NOMO-1 treated with DMSO at 0.1 percent for 48 hours (cell line): ENCODE data around the gene SERPINF2.
A peak's percentile ranks its signal among the peaks of the same experiment; 100 is the strongest.
"Not testable (repeated sequence)": the region's sequence is repeated elsewhere in the genome, so short reads cannot be mapped to it uniquely, and the experiment has no call there.

Source experiments
- DNase-seq: peaks from one replicate; lab custom pipeline; 2025; ENCODE audit not compliant: unreplicated experiment; lab: John Stamatoyannopoulos, UW

Gene SERPINF2

DNA sequence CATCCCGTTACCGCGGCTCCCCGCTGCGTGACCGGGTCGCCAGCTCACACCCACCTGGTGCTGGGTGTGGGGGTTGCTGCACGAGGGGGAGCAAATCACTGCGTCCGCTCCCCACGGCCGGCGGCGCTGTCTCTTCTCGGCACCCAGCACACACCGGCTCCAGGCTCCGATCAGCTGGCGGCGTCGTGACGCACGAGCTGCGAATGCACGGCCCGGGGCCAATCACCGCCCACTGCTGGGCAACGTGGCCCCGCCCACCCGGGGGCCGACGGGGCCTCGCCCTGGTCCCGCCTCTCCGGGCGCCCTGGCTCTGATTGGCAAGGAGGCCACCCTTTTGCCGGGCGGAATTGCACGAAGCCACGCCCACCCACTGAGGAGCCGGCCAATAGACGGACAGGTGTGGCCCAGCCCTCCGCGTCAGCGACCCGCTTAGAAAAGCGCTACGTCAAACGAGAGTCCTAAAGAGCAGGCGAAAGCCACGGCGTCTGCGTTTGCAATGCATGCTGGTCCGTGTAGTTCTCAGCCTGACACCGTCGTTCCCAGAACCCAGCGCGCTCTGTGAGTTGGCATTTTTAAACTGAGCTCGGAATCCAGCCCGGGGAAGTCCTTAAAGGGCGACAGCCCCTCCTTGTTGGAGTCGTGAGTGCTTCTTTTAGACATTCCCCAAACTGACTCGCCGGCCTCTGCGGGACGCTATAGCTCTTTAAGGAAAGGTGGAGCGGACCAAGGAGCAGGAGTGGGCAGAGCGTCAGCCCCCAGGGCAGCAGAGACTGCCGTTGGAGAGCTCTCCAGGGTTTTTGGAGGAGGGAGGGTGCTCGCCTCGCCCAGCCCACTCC is 26.4 kb upstream of the SERPINF2 start:
- DNase-seq: peak; percentile 100

DNA sequence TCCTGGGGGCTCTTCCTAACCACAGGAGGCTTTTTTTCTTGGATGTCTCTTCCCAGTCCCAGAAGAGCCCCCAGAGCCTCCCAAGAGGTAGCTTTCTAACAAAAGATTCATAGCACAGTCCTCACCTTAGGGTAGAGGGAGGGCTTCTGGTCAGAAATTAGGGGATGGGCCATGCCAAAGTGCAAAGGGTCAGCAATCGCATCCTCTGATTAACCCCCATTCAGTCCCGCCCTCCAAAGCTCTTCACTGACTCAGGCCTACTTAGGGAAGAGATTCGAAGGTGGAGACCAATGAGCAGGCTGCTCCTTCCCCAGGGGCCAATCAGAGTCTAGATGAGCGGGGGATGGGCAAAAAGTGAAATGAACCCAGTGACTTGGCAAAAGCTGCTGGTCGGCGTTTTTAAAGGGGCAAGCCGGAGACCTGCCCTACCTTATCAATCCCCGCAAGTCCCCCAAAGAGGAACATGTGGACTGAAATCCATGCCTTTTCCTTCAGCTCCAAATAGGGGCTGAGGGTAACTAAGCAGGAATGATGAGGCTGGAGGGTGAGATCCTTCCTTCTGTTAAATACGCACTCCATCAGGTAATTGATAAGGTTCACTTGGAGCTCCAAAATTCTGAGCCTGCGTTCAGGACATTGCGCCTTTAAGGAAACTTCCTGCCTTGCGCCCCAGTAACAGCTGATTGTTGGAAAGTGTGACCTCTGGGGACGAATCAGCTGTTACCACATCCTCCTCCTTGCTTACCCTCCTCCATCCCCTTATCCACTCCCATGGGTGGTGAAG is 25.6 kb upstream of the SERPINF2 start:
- DNase-seq: peak; percentile 100

DNA sequence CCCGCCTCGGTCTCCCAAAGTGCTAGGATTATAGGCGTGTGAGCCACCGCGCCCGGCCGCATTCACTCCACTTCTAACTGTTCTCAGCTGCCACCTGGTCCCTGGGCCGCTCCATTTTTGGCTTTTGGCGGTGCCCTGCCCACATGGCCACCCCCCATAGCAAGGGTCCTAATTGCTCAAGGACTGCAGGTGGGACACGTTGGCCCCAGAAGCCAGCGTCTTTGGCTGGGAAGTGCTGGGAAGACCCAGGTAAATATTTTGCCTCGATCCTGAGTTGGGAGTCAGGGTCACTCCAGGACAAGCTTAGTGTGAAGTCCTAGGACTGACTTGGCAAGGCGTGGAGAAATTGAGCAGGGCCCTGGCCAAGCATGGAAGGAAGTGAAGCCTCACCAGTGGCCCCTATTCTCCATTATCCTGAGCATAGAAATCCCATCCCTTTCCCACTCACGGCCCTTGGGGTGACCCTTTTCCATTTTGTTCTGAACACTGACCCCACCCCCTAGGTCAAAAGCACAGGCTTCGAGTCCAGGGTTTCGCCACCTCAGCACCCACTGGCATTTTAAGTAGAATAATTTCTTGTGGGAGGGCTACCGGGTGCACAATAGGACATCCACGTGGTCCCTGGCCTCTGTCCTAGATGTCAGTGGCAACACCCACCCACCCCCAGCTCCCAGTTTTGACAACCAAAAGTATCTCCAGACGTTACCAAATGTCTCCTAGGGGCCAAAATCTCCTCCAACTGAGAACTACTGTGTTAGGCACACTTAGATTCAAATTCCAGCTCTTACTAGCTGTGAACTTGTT is 24.1 kb upstream of the SERPINF2 start:
- no peak for DNase-seq

DNA sequence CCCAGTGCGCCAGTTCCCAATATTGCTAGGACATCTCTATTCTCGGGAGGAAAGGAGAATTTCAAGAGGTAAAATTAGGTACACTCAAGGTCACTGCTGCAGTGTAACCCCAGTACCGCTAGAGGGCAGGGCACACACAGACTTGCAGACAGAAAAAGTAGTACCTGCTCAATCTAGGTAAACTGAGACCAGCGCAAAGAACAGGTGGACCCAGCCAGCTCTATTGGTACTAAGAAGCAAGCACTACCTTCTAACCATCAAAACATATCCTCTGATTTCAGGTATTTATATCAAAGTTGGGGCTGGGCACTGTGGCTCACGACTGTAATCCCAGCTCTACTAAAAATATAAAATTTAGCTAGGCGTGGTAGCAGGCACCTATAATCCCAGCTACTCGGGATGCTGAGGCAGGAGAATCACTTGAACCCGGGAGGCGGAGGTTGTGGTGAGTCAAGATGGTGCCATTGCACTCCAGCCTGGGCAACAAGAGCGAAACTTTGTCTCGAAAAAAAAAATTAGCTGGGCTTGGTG is 21.8 kb upstream of the SERPINF2 start:
- DNase-seq: peak; percentile 40

DNA sequence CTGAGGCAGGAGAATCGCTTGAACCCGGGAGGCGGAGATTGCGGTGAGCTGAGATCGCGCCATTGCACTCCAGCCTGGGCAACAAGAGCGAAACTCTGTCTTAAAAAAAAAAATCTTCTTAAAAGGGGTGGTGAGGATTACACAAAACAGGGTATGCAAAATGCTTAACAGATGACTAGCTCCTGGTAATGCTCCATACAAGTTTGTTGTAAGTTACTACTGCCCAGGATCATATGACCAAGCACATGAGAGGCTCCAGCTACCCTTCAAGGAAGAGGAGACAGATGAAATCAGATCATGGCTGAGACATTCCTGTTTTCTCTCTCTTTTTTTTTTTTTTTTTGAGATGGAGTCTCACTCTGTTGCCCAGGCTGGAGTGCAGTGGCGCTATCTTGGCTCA is 20.6 kb upstream of the SERPINF2 start:
- not testable (repeated sequence) for DNase-seq

DNA sequence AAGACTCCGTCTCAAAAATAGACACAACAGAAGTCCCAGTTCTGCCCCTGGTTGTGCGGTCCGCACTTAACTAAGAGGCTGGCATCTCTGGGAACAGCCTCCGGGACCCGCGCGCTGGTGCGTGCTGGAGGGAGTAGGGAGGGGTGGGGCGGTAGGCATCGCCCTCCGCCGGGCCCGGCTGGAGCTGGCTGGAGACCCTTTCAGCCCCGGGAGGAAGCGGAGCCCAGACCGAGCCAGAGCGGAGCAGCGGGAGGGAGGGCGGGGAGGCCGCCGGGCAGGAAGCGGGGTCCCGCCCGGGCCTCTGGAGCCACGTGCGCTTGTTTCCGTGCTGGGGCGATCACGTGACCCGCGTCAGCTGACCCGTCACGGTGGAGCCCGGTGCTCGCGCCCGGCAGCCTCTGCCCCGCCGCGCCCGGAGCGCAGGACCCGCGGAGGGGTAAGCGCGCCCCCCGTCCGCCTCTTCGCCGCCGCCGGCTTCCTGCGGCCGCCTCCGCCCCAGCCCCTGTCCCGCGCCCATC is 18.3 kb upstream of the SERPINF2 start, which contains the start of gene WDR81:
Gene WDR81 (plus strand): TSS at position 354 of the 518 bp plus-strand sequence. CDS start 256 bp downstream, outside the sequence.
- DNase-seq: peak; percentile 80

DNA sequence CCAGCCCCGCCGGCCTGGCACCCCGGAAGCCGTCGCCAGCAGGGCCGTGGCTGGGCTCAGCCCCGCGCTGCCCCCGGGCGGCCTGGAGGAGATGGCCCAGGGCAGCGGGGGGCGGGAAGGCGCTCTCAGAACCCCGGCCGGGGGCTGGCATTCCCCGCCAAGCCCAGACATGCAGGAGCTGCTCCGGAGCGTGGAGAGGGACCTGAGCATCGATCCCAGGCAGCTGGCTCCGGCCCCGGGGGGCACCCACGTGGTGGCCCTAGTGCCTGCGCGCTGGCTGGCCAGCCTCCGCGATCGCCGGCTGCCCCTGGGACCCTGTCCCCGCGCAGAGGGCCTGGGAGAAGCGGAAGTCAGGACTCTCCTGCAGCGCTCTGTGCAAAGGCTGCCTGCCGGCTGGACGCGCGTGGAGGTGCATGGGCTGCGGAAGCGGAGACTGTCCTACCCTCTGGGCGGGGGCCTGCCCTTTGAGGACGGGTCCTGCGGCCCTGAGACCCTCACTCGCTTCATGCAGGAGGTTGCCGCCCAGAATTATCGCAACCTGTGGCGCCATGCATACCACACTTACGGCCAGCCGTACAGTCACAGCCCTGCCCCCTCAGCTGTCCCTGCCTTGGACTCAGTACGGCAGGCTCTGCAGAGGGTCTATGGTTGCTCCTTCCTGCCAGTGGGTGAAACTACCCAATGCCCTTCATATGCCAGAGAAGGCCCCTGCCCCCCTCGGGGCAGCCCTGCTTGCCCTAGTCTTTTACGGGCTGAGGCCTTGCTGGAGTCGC is 17.6 kb upstream of the SERPINF2 start:
- DNase-seq: peak; percentile 45

DNA sequence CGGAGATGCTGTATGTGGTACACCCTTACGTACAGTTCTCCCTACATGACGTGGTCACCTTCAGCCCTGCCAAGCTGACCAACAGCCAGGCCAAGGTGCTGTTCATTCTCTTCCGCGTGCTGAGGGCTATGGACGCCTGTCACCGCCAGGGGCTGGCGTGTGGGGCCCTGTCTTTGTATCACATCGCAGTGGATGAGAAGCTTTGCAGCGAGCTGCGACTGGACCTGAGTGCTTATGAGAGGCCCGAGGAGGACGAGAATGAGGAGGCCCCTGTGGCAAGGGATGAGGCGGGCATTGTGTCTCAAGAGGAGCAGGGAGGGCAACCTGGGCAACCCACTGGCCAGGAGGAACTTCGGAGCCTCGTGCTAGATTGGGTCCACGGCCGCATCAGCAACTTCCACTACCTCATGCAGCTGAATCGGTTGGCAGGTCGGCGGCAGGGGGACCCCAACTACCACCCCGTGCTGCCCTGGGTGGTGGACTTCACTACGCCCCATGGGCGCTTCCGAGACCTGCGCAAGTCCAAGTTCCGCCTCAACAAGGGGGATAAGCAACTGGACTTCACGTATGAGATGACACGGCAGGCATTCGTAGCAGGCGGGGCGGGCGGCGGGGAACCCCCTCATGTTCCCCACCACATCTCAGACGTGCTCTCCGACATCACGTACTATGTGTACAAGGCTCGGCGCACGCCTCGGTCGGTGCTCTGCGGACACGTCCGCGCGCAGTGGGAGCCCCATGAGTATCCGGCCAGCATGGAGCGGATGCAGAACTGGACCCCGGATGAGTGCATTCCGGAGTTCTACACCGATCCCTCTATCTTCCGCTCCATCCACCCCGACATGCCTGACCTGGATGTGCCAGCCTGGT is 16.8 kb upstream of the SERPINF2 start:
- no peak for DNase-seq

DNA sequence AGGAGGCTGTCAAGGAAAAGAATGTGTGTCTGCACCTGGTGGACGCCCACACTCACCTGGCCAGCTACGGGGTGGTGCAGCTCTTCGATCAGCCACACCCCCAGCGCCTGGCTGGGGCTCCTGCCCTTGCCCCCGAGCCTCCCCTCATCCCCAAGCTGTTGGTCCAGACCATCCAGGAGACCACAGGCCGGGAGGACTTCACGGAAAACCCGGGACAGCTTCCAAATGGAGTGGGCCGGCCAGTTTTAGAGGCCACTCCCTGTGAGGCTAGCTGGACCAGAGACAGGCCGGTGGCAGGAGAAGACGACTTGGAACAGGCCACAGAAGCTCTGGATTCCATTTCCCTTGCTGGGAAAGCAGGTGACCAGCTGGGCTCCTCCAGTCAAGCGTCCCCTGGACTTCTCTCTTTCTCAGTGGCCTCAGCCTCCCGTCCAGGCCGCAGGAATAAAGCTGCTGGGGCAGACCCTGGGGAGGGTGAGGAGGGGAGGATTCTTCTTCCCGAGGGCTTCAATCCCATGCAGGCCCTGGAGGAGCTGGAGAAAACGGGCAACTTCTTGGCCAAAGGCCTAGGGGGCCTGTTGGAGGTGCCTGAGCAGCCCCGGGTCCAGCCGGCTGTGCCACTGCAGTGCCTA is 15.9 kb upstream of the SERPINF2 start:
- DNase-seq: no peak

DNA sequence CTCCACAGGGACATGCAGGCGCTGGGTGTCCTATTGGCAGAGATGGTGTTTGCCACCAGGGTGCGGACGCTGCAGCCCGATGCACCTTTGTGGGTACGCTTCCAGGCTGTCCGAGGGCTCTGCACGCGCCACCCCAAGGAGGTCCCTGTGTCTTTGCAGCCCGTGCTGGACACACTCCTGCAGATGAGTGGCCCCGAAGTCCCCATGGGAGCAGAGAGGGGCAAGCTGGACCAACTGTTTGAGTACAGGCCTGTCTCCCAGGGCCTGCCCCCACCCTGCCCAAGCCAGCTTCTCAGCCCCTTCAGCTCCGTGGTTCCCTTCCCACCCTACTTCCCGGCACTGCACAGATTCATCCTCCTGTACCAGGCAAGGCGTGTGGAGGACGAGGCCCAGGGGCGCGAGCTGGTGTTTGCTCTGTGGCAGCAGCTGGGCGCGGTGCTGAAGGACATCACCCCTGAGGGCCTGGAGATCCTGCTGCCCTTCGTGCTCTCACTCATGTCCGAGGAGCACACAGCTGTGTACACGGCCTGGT is 15.3 kb upstream of the SERPINF2 start:
- no peak for DNase-seq

DNA sequence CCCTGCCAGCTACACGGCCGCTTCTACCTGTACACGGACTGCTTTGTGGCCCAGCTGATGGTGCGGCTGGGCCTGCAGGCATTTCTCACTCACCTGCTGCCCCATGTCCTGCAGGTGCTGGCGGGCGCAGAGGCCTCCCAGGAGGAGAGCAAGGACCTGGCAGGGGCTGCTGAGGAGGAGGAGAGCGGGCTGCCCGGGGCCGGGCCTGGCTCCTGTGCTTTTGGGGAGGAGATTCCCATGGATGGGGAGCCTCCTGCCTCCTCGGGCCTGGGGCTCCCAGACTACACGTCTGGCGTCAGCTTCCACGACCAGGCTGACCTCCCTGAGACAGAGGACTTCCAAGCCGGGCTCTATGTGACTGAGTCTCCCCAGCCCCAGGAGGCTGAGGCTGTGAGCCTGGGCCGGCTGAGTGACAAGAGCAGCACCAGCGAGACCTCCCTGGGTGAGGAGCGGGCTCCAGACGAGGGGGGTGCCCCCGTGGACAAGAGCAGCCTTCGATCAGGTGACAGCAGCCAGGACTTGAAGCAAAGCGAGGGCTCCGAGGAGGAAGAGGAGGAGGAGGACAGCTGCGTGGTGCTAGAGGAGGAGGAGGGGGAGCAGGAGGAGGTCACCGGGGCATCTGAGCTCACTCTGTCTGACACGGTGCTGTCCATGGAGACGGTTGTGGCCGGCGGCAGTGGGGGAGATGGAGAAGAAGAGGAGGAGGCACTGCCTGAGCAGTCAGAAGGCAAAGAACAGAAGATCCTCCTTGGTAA is 14.6 kb upstream of the SERPINF2 start:
- no peak for DNase-seq

DNA sequence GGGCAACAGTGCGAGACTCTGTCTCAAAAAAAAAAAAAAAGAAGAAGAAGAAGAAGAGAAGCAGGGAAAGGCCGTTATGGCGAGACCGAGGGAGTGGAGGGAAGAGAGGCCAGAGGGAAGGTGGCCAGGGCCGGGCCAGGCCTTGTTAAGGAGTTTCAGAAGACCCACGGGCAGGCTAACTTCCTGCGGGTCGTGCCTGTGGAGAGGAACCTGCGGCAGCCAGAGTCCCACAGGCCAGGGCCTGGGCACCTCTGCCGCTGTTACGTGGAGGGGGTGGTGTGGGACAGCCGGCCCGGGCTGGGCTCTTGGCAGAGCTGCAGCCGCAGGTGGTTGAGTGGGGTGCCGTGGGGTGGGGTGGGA is 12.7 kb upstream of the SERPINF2 start:
- no peak for DNase-seq

DNA sequence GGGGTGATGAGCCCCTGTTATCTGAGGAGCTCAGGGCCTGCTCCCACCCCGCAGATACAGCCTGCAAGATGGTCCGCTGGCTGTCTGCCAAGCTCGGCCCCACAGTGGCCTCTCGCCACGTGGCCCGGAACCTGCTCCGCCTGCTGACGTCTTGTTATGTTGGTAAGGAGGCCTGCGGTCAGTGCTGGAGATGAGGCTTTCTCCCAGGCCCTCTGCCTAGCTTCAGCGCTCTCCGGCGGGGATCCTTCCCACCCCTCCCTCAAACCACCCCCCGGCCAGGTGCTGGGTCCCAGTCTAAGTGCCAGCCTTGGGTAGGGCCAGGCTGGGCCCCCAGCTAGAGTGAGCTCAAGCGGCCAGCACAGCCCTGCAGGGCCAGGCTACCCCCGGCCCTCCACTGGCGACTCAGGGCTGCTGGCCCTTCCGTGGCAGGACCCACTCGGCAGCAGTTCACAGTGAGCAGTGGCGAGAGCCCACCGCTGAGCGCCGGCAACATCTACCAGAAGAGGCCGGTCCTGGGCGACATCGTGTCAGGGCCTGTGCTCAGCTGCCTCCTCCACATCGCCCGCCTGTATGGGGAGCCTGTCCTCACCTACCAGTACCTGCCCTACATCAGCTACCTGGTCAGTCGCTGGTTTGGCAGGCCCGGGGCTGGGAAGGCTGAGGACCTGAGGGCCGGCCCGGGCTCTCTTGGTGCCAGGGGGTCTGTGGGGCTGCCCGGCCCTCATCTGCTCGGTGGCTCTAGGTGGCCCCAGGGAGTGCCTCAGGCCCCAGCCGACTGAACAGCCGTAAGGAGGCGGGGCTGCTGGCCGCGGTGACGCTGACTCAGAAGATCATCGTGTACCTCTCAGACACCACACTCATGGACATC is 12.1 kb upstream of the SERPINF2 start:
- no peak for DNase-seq

DNA sequence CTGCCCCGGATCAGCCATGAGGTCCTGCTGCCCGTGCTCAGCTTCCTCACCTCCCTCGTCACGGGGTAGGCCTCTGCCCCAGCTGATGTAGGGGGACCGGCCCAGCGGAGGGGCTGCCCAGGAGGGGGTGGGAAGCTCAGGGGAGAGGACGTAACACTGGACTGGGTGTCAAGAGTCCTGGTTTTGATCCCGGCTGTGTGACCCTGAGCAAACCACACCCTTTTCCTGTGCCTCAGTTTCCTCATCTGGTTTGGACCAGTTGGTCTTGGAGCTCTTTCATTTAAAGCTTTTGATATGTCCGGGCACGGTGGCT is 11.5 kb upstream of the SERPINF2 start:
- DNase-seq: no peak

DNA sequence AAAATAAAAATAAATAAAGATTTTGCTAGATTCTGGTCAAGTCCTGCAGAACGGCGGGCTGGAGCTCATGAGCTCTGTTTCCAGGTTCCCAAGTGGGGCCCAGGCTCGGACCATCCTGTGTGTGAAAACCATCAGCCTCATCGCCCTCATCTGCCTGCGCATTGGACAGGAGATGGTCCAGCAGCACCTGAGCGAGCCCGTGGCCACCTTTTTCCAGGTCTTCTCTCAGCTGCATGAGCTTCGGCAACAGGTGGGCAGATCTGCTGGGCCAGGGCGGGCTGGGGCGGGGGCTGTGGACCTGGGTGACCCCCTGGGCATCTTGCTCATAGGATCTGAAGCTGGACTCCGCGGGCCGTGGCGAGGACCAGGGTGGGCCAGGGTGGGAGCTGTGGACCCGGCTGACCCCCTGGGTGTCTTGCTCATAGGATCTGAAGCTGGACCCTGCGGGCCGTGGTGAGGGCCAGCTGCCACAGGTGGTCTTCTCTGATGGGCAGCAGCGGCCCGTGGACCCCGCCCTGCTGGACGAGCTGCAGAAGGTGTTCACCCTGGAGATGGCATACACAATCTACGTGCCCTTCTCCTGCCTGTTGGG is 10.3 kb upstream of the SERPINF2 start:
- no peak for DNase-seq

DNA sequence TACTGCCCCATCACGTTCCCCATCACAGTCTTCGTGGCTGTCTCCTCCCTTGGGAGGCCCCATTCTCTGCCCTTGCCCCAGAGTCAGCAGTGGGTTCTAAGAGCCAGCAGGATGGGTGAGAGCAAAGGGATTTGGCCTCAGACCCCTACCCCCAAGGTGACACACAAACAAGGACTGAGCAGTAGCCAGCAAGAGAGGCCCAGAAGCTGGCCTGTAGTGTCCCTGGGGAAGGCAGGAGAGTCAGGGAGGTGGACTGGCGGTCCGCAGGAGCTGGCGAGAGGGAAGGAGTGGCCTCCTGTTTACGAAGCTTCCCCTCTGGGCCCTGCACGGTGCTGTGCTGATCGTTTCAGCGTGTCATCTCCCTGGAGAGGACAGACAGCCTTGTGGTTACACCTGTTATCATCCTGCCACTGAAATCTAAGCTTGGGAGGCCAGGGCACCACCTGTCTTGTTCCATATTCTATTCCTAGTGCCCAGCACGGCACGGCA is 9.8 kb upstream of the SERPINF2 start:
- no peak for DNase-seq
